OCI-LY1 (cell line): ENCODE data around the gene GDF15.

Experiments used
- EZH2 ChIP-seq: fragments of 200-600 bp; sonication (generic), shearing (Covaris generic); IDR thresholded peaks from 2 replicates; pipeline ENCODE4 v1.8.0; 2017; ENCODE audit warnings: borderline replicate concordance, mixed run types, mild to moderate bottlenecking, antibody characterized with exemption, low read length, moderate library complexity, mixed read lengths
- TF ChIP-seq, protein P1 (sequence below): fragments of 200-600 bp; sonication (generic), shearing (Covaris generic); IDR thresholded peaks from 2 replicates; pipeline ENCODE4 v1.5.1; 2017; ENCODE audit warnings: mild to moderate bottlenecking, antibody characterized with exemption, low read length, moderate library complexity, mixed read lengths

- TF ChIP-seq, protein P1, sequence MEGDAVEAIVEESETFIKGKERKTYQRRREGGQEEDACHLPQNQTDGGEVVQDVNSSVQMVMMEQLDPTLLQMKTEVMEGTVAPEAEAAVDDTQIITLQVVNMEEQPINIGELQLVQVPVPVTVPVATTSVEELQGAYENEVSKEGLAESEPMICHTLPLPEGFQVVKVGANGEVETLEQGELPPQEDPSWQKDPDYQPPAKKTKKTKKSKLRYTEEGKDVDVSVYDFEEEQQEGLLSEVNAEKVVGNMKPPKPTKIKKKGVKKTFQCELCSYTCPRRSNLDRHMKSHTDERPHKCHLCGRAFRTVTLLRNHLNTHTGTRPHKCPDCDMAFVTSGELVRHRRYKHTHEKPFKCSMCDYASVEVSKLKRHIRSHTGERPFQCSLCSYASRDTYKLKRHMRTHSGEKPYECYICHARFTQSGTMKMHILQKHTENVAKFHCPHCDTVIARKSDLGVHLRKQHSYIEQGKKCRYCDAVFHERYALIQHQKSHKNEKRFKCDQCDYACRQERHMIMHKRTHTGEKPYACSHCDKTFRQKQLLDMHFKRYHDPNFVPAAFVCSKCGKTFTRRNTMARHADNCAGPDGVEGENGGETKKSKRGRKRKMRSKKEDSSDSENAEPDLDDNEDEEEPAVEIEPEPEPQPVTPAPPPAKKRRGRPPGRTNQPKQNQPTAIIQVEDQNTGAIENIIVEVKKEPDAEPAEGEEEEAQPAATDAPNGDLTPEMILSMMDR: no peak
- TF ChIP-seq EZH2: no peak
These were observed 4.3 kb downstream of the GDF15 start for GRCh38 chr19:18390065-18390907.
